C4-2B (cell line): ENCODE measurements around the gene ASTN1.

ENCODE experiments used
- CTCF ChIP-seq: fragments of 450-650 bp; conservative IDR thresholded peaks from 2 replicates; pipeline ENCODE4 v1.5.1; 2017; ENCODE audit warnings: mild to moderate bottlenecking
- ZFX ChIP-seq: fragments of 450-650 bp; IDR thresholded peaks from 2 replicates; pipeline ENCODE4 v1.6.1; 2017

DNA sequence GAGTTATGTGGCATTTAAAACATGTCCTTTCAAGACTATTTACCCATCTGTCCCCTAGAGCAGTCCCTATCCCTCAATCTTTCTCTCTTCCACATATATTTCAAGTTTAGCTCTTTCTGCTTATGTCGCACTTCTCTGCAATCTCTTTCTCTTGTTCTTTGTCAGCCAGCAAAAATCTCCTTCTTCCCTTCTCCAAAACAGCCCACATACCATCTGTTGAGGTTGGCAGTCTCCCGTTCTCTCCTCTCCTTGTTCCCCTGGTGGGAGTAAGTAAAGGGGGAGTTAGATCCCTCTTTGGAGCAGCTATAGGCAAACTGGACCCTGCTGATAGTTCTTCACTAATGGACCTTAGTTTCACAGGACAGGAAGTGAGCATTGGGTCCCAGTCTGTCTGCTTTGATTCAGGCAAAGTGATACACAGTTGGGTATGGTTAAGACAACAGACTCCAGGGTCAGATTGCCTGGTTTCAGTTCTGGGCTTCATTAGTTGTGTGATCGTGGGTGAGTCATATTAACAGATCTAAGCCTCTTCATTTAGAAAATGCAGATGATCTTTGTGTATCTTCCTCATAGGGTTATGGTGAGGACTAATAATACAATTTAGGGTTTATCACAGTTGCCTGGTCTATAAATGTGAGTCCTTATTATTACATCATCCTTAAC lies 25.9 kb upstream of the ASTN1 start:
- TF ChIP-seq CTCF (no peak), ZFX (no peak)
